ENCODE results near the gene MCHR1.

MCHR1 gene

GRCh38 chr22:40727070-40727963, 48.0 kb downstream of the MCHR1 start:
- no peak for DNase-seq (ENCODE audit: low spot score)

GRCh38 chr22:40727964-40728615, 48.8 kb downstream of the MCHR1 start:
- DNase-seq (ENCODE audit: low spot score) = no peak

GRCh38 chr22:40728731-40729189, 49.5 kb downstream of the MCHR1 start:
- no peak for DNase-seq (ENCODE audit: low spot score)

- DNase-seq (ENCODE audit: low spot score) = no peak
These were observed 50.0 kb downstream of the MCHR1 start for GRCh38 chr22:40729284-40729683.
